Measurements from ENCODE around the gene KMT2D. TPM values are rescaled to one million over a fixed set of nuclear protein-coding genes. Genes with fewer than 3 reads are reported as not detected.
A peak's percentile ranks its signal among the peaks of the same experiment; 100 is the strongest.
"Not testable (repeated sequence)": the region's sequence is repeated elsewhere in the genome, so short reads cannot be mapped to it uniquely, and the experiment has no call there.

The KMT2D gene
- total RNA-seq, 1 donor from 2014 or later = 44.0 TPM

GRCh38 chr12:49088932-49089330 lies 28.3 kb upstream of the KMT2D start:
- no peak for DNase-seq

- DNase-seq = peak; percentile 46
These were observed 27.7 kb upstream of the KMT2D start for GRCh38 chr12:49088150-49088931.

GRCh38 chr12:49086116-49086515 lies 25.5 kb upstream of the KMT2D start:
- DNase-seq = no peak

GRCh38 chr12:49084438-49084837 lies 23.8 kb upstream of the KMT2D start:
- DNase-seq = no peak

GRCh38 chr12:49079793-49080192 lies 19.2 kb upstream of the KMT2D start:
- no peak for DNase-seq

- no peak for DNase-seq
These were observed 10.4 kb upstream of the KMT2D start for GRCh38 chr12:49070971-49071370.

GRCh38 chr12:49069507-49070346 lies 9.1 kb upstream of the KMT2D start, which contains the start of gene RHEBL1:
RHEBL1 (minus strand) TSS chr12:49069979; CDS start chr12:49069785, 194 bp downstream.
- peak; percentile 93 for DNase-seq

GRCh38 chr12:49068879-49069506 lies 8.4 kb upstream of the KMT2D start:
- DNase-seq = no peak

GRCh38 chr12:49066120-49066519 lies 5.5 kb upstream of the KMT2D start:
- no peak for DNase-seq

- no peak for DNase-seq
These were observed 4.2 kb upstream of the KMT2D start for GRCh38 chr12:49064767-49065152.

GRCh38 chr12:49061916-49062315 lies 1.3 kb upstream of the KMT2D start:
- DNase-seq = not testable (repeated sequence)

GRCh38 chr12:49061157-49061650 lies 610 bp upstream of the KMT2D start:
- DNase-seq = no peak

- DNase-seq = no peak
These were observed 1.1 kb downstream of the KMT2D start for GRCh38 chr12:49059299-49060171.

- no peak for DNase-seq
These were observed 1.6 kb downstream of the KMT2D start for GRCh38 chr12:49059045-49059298.

- no peak for DNase-seq
These were observed 2.1 kb downstream of the KMT2D start for GRCh38 chr12:49058366-49059044.

GRCh38 chr12:49057888-49058287 lies 2.7 kb downstream of the KMT2D start:
- DNase-seq = no peak

- peak; percentile 50 for DNase-seq
These were observed 4.4 kb downstream of the KMT2D start for GRCh38 chr12:49055978-49056754.

GRCh38 chr12:49055092-49055491 lies 5.5 kb downstream of the KMT2D start:
- no peak for DNase-seq

GRCh38 chr12:49054524-49054923 lies 6.1 kb downstream of the KMT2D start:
- DNase-seq = no peak

GRCh38 chr12:49054096-49054495 lies 6.5 kb downstream of the KMT2D start:
- DNase-seq = no peak

Data from skin of body (tissue), 2 donors.